Activated CD4-positive, alpha-beta T cell treated with anti-CD3 and anti-CD28 coated beads, Interleukin-2, amount 10 ng/mL, durations not matched to agents 24 days and 14 days (primary cell): ENCODE measurements around the gene EOLA1. TPM values are rescaled to one million over a fixed set of nuclear protein-coding genes. Genes with fewer than 3 reads are reported as not detected.
"Not testable (repeated sequence)": the region's sequence is repeated elsewhere in the genome, so short reads cannot be mapped to it uniquely, and the experiment has no call there.

Source experiments
- DNase-seq: peaks from one replicate; pipeline ENCODE4 v3.0.0; 2022
- H3K27ac Mint-ChIP-seq: one replicate; pipeline ENCODE4 v1.8.0; 2022; ENCODE audit warnings: mild to moderate bottlenecking, mixed read lengths
- H3K27me3 Mint-ChIP-seq: one replicate; pipeline ENCODE4 v1.8.0; 2022; ENCODE audit warnings: mixed read lengths
- H3K36me3 Mint-ChIP-seq: one replicate; pipeline ENCODE4 v1.8.0; 2022; ENCODE audit warnings: low read depth, mild to moderate bottlenecking, mixed read lengths
- H3K4me1 Mint-ChIP-seq: one replicate; pipeline ENCODE4 v1.8.0; 2021; ENCODE audit warnings: mixed read lengths
- H3K4me3 Mint-ChIP-seq: one replicate; pipeline ENCODE4 v1.8.0; 2022; ENCODE audit warnings: mild to moderate bottlenecking, moderate library complexity, mixed read lengths
- H3K9me3 Mint-ChIP-seq: one replicate; pipeline ENCODE4 v1.8.0; 2021; ENCODE audit warnings: mixed read lengths
- intact Hi-C: fragments of 100-400 bp; cut with micrococcal nuclease; formaldehyde crosslinking; loops from one replicate; pipeline ENCODE4 v1.15.1; 2023
- total RNA-seq: library from RNA; stranded (reverse); gene quantifications from 2 replicates; pipeline ENCODE4 v1.2.3, GENCODE V29; 2022

The EOLA1 gene
- total RNA-seq, 1 donor from 2014 or later = 24.8 TPM

DNA sequence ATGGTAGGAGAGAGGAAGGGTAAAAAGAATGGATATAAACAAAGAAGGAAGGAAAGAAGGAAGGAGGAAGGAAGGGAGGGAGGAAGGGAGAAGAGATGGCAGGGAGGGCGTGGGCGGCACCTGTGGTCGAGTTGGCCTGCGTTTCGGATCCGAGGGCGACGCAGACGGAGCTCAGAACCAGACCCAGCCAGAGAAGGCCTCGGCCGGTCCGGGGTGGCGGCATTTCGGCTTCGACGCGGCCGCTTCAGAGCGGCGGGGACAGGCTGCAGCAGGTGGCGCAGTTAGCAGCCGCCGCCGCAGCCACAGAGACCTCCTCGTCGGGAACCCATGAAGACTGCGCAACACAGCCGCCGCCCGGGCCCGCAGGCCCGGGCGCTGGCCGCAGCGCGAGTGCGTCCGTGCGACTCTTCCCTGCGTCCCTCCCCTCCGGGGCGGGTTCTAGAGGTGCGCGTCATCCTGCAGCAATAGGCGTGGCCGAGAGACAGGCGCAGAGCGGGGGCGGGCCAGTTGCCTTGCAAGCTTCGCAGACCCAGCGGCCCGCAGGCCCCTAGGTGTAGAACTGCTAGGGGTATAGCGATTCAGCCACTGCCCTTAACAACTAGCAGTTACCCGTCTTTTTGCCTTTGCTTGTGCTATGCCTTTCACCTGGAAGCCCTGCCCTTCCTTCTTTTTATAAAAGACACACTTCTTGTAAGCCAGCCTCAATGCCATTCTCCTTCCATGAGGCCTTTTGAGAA, 35.7 kb upstream of the EOLA1 start, which contains the start of gene IDS:
Gene IDS, minus strand, starts transcription at position 392 of the 737 bp plus-strand sequence. Its CDS starts 169 bp downstream, at position 223.
- peaks cover 31% of the 10 kb centered on the region for H3K4me1 Mint-ChIP-seq
- H3K4me3 Mint-ChIP-seq = peak within 1 kb of the TSS; percentile 88
- peaks cover 16% of the 10 kb centered on the region for H3K36me3 Mint-ChIP-seq
- H3K27ac Mint-ChIP-seq = peak within 1 kb of the TSS; percentile 96
- peak; percentile 97 for DNase-seq
- intact Hi-C loops = loop anchor here (2.0 to 10.0 kb wide), 2 partner anchors 34 to 1890 kb away; partner anchors contain the start of gene VMA21
- no peaks in the 10 kb centered on the region for H3K27me3 Mint-ChIP-seq
- H3K9me3 Mint-ChIP-seq = no peaks in the 10 kb centered on the region

DNA sequence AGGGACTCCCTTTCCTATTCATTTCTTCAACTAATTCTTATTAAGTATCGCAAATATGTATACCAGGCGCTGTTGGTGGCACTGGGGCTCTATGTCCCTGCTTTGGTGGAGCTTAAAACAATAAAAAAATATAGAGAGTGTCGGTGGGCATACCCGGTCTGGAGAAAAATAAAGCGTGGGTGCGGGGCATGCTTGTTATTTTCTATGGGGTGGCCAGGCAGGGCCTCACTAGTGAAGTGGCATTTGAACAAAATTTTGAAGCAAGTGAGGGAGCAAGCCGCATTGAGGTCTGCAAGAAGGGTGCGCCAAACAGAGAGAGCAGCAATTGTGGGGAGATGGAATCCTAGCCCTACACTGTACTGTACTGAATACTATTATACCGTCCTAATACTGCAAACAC, 35.1 kb upstream of the EOLA1 start:
- peak overlapping the region; percentile 88 for H3K4me3 Mint-ChIP-seq
- peaks cover 28% of the 10 kb centered on the region for H3K4me1 Mint-ChIP-seq
- intact Hi-C loops = loop anchor here (2.0 to 10.0 kb wide), 2 partner anchors 33 to 1889 kb away; partner anchors contain the start of gene VMA21
- no peaks in the 10 kb centered on the region for H3K9me3 Mint-ChIP-seq
- peak overlapping the region; percentile 96 for H3K27ac Mint-ChIP-seq
- H3K36me3 Mint-ChIP-seq = peaks cover 10% of the 10 kb centered on the region
- H3K27me3 Mint-ChIP-seq = peaks cover 2% of the 10 kb centered on the region
- no peak for DNase-seq

DNA sequence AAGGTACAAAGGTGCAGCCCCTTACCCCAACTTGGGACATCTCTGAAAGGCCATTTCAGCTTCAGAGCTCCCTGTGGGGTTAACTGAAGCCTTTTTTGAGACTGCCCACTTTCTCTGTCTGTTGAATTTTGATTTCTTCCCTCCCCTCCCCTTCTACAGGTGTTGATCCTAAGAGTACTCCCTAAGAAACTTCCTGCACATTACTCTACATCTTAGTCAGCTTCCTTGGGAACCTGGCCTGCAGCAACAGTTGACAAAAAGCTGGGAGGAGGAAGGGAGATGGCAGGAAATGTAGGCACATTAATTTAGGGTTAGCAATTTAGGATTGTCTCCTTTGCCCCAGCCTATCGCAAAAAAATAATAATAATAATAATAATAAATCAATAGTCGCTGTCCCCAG, 34.5 kb upstream of the EOLA1 start:
- DNase-seq = no peak
- peaks cover 2% of the 10 kb centered on the region for H3K27me3 Mint-ChIP-seq
- no peaks in the 10 kb centered on the region for H3K9me3 Mint-ChIP-seq
- no peak overlapping the region for H3K4me3 Mint-ChIP-seq
- H3K4me1 Mint-ChIP-seq = peaks cover 24% of the 10 kb centered on the region
- peaks cover 7% of the 10 kb centered on the region for H3K36me3 Mint-ChIP-seq
- intact Hi-C loops = loop anchor here (10.0 kb wide), 1 partner anchor 1888 kb away; the partner anchor contains the start of gene VMA21
- H3K27ac Mint-ChIP-seq = no peak overlapping the region

DNA sequence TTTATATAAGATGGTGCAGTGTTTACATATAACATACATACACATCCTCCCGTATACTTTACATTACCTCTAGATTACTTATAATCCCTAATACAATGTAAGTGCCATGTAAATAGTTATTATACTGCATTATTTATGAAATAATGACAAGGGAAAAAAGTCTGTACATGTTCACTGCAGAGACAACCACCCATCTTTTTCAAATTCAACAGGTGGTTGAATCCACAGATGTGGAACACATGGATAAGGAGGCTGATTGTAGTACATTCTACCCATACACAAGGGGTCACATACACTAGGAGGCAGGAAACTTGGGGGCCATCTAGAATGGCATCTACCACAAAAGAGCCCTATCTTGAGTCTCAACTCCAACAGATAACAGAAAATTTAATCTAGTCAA, 32.3 kb upstream of the EOLA1 start:
- peaks cover 2% of the 10 kb centered on the region for H3K27me3 Mint-ChIP-seq

DNA sequence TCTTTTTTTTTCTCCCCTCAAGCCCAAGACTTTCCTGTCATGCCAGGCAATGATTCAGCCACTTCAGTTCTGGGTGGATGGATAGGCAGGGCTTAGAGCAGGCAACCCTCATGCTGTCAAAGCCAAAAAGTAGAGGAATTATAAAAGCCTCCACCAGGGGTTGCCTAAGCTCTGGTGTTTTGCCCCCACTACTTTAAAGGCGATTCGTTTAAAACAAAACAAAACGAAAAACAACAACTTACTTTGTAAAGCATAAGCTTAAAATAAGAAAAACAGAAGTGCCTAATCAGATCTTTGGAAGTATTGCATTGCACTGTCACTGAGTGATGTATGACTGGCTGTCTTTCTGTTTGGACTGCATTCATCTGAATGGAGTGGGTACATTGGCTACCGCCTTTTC, 30.4 kb upstream of the EOLA1 start:
- Mint-ChIP-seq H3K27me3 (peaks cover 2% of the 10 kb centered on the region), H3K4me1 (peaks cover 23% of the 10 kb centered on the region), H3K27ac (peak overlapping the region; percentile 6), H3K9me3 (no peaks in the 10 kb centered on the region), H3K36me3 (no peaks in the 10 kb centered on the region), H3K4me3 (no peak overlapping the region)
- DNase-seq = no peak
- intact Hi-C loops = no loop called here

More for the DNA sequence above, 32.3 kb upstream of the EOLA1 start:
- DNase-seq = no peak
- no peaks in the 10 kb centered on the region for H3K36me3 Mint-ChIP-seq
- no peak overlapping the region for H3K27ac Mint-ChIP-seq
- no peak overlapping the region for H3K4me3 Mint-ChIP-seq
- H3K4me1 Mint-ChIP-seq = peaks cover 23% of the 10 kb centered on the region
- no peaks in the 10 kb centered on the region for H3K9me3 Mint-ChIP-seq
- intact Hi-C loops = loop anchor here (10.0 kb wide), 1 partner anchor 1886 kb away; the partner anchor contains the start of gene VMA21

DNA sequence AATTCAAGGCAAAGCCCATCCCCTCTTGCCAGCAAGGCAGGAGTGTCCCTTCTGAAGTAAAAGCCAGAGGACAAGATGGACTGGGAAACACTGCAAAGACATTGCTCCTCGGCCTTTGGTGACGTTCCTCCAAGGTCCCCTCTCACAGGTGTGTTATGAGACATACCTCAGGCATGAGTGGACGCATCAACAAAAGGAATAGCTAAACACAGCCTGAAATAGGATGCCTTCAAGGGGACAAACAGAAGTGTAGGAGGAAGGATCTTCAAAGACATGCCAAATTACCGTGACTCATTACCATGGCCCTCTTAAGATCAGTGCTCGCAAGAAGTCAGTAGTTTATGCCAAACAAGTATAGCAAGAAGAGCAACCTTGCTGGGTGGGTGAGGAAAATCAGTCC, 29.7 kb upstream of the EOLA1 start:
- peaks cover 2% of the 10 kb centered on the region for H3K27me3 Mint-ChIP-seq
- no peaks in the 10 kb centered on the region for H3K9me3 Mint-ChIP-seq
- DNase-seq = no peak
- intact Hi-C loops = no loop called here
- H3K4me1 Mint-ChIP-seq = peaks cover 24% of the 10 kb centered on the region
- H3K4me3 Mint-ChIP-seq = no peak overlapping the region
- peaks cover 5% of the 10 kb centered on the region for H3K36me3 Mint-ChIP-seq
- H3K27ac Mint-ChIP-seq = no peak overlapping the region

DNA sequence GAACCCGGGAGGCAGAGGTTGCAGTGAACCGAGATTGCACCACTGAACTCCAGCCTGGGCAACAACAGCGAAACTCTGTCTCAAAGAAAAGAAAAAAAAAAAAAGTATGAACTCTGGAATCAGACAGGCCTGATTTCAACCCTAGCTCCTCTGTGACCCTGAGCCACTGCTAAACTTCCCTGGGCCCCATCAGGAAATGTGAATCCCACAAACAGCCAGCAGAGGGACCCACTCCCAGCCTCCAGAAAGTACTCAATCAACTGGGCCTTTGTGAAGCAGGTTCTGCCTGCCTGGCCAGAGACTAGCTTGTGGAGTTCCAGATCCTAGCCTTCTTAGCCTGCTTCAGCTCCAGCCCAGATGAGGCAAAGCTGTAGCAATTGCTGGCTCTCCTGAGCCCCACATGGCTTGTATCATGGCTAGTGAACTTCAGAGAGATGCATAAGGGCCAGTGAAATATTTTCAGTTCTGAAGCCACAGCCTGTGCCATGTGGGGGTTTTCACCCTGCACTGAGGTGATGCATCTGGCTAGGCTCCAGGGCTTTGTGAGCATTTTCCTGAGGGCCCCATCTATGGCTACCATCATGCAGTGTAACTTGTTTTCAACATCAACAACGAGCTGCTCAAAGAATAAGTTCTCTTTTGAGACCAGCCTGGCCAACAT, 28.5 kb upstream of the EOLA1 start:
- H3K27ac Mint-ChIP-seq = peak overlapping the region; percentile 73

DNA sequence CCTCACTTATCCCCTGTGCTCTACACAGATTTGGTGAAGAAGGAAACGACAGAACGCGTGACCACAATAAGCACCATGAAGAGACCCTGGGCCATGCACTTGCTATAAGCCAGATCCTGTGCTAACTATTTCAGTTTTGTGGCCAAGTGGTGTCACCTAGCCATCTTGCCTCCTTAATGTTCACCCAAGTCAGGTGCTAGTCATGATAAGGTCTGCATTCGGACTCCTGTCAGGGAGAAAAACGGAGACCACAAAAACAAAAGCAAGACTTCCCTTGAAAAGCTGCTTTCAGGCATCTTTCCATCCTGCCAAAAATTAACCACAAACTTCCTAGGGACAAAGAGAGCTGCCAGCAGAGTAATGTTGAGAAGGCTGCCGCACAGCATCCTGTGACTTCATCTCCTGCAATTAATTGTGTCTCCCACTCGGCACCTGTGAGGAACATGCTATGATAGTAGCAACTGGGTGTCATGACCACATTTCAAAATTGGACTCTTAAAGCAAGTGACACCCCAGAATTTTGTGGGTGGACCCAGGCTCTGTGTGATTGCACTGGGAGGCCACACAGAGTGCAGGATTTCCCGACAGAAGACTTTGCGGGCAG, 26.9 kb upstream of the EOLA1 start:
- intact Hi-C loops = no loop called here
- peaks cover 2% of the 10 kb centered on the region for H3K27me3 Mint-ChIP-seq
- no peak for DNase-seq
- H3K36me3 Mint-ChIP-seq = peaks cover 16% of the 10 kb centered on the region
- H3K27ac Mint-ChIP-seq = no peak overlapping the region
- H3K9me3 Mint-ChIP-seq = peaks cover 4% of the 10 kb centered on the region
- H3K4me1 Mint-ChIP-seq = peaks cover 36% of the 10 kb centered on the region
- no peak overlapping the region for H3K4me3 Mint-ChIP-seq

More for the DNA sequence above, 28.5 kb upstream of the EOLA1 start:
- H3K36me3 Mint-ChIP-seq = peaks cover 11% of the 10 kb centered on the region
- intact Hi-C loops = no loop called here
- peaks cover 4% of the 10 kb centered on the region for H3K9me3 Mint-ChIP-seq
- peaks cover 33% of the 10 kb centered on the region for H3K4me1 Mint-ChIP-seq
- peak; percentile 85 for DNase-seq
- no peak overlapping the region for H3K4me3 Mint-ChIP-seq
- peaks cover 2% of the 10 kb centered on the region for H3K27me3 Mint-ChIP-seq

DNA sequence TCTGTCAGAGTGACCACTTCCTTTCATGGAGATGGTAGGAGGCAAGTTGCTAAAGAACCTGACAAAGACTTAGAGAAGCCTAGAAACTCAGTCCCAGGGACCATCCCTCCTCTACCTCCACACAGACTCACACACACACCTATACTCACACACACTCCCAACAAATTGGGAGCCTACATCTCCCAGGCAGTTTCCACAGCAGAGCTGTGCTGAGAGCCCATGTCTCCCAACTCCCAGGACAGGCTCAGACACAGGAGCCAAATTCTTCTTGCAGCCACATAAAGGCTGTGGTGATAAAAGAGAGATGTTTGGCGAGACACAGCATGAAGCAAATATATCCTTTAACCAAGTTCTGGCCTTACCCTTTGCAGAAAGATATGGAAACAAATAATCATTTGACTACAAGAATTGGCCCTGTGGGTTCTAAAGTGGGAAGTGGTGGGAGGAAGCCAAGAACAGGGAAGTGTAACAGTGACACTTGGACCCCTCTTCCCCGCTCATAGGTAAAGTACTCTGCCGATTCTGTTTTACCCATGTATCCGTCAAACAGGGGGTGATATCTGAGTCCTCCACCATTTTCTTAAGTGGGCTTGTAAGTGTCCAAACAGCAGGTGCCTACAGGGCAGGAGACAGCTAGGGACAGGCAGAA, 24.7 kb upstream of the EOLA1 start:
- Mint-ChIP-seq H3K4me1 (peaks cover 43% of the 10 kb centered on the region), H3K36me3 (peaks cover 16% of the 10 kb centered on the region)

DNA sequence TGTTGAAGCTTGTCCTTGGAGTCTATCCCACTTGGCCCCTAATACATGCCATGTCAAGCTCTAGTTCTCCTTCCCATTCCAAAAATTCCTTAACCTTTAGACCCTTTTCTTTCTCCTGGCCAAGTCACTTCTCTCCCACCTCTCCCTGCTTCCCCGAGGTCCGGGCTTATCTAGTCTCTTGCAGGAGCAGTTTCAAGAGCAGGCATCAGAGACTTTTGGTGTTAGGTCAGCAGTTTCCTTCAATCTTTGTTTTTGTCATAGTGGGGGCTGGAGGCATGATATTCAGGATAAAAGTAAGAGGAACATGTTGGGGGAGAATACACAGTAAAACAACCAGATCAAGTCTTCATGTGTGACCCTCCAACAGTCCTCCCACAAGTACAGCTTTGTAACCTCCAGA, 24.2 kb upstream of the EOLA1 start:
- H3K4me1 Mint-ChIP-seq = peaks cover 47% of the 10 kb centered on the region
- H3K9me3 Mint-ChIP-seq = peaks cover 4% of the 10 kb centered on the region
- H3K4me3 Mint-ChIP-seq = no peak overlapping the region
- no peak overlapping the region for H3K27ac Mint-ChIP-seq
- no peak for DNase-seq
- no peaks in the 10 kb centered on the region for H3K27me3 Mint-ChIP-seq
- intact Hi-C loops = no loop called here
- H3K36me3 Mint-ChIP-seq = peaks cover 16% of the 10 kb centered on the region

More for the DNA sequence above, 24.7 kb upstream of the EOLA1 start:
- H3K27me3 Mint-ChIP-seq = no peaks in the 10 kb centered on the region
- H3K9me3 Mint-ChIP-seq = peaks cover 4% of the 10 kb centered on the region
- peak overlapping the region; percentile 36 for H3K4me3 Mint-ChIP-seq
- intact Hi-C loops = no loop called here
- DNase-seq = no peak
- H3K27ac Mint-ChIP-seq = peak overlapping the region; percentile 71

DNA sequence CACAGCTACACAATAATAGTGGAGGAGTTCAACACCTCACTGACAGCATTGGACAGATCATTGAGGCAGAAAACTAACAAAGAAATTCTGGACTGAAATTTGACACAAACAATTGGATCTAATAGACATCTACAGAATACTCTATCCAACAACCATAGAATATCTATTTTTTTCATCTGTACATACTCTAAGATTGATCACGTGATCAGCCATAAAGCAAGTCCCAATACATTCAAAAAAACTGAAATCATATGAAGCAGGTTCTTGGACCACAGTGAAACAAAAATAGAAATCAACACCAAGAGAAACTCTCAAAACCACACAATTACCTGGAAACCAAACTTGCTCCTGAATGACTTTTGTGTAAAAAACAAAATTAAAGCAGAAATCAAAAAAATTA, 23.5 kb upstream of the EOLA1 start:
- Mint-ChIP-seq H3K9me3 (peaks cover 4% of the 10 kb centered on the region), H3K4me3 (no peak overlapping the region), H3K36me3 (peaks cover 16% of the 10 kb centered on the region), H3K4me1 (peaks cover 50% of the 10 kb centered on the region), H3K27me3 (no peaks in the 10 kb centered on the region), H3K27ac (no peak overlapping the region)
- intact Hi-C loops = no loop called here
- no peak for DNase-seq

DNA sequence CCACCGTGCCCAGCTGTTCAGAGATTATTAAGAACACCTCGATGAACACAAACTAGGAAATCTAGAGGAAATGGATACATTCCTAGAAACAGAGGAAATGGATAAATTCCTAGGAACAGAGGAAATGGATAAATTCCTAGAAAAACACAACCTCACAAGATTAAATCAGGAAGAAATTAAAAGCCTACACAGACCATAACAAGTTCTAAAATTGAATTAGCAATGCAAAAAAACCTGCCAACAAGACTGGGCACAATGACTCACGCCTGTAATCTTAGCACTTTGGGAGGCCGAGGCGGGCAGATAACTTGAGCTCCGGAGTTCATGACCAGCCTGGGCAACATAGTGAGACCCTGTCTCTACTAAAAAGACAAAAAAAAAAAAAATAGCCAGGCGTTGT, 22.6 kb upstream of the EOLA1 start:
- H3K36me3 Mint-ChIP-seq = peaks cover 16% of the 10 kb centered on the region
- H3K4me1 Mint-ChIP-seq = peaks cover 51% of the 10 kb centered on the region
- H3K4me3 Mint-ChIP-seq = no peak overlapping the region
- H3K27ac Mint-ChIP-seq = no peak overlapping the region
- peaks cover 4% of the 10 kb centered on the region for H3K9me3 Mint-ChIP-seq
- no peaks in the 10 kb centered on the region for H3K27me3 Mint-ChIP-seq
- DNase-seq = no peak
- intact Hi-C loops = no loop called here

DNA sequence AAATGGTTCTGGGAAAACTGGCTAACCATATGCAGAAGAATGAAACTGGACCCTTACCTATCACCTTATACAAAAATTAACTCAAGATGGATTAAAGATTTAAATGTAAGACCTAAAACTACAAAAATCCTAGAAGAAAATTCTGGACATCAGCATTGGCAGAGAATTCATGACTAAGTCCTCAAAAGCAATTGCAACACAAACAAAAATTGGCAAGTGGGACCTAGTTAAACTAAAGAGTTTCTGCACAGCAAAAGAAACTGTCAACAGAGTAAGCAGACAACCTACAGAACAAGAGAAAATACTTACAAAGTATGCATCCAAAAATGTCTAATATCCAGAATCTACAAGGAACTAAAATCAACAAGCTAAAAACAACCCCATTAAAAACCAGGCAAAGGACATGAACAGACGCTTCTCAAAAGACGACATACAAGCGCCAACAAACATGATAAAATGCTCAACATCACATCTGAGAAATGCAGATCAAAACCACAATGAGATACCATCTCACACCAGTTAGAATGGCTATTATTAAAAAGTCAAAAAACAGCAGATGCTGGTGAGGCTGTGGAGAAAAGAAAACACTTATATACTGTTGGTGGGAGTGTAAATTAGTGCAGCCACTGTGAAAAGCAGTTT, 20.1 kb upstream of the EOLA1 start:
- intact Hi-C loops = loop anchor here (10.0 kb wide), 1 partner anchor 1374 kb away; the partner anchor contains the start of gene CD99L2
- H3K27me3 Mint-ChIP-seq, H3K27ac Mint-ChIP-seq, H3K4me3 Mint-ChIP-seq, DNase-seq, H3K9me3 Mint-ChIP-seq: not testable (repeated sequence)
- Mint-ChIP-seq H3K4me1 (peaks cover 44% of the 10 kb centered on the region), H3K36me3 (peaks cover 14% of the 10 kb centered on the region)
